Fibroblast of skin of abdomen (primary cell): ENCODE data around the gene NHSL2.
"Not testable (repeated sequence)": the region's sequence is repeated elsewhere in the genome, so short reads cannot be mapped to it uniquely, and the experiment has no call there.

ENCODE experiments used
- DNase-seq: peaks from one replicate; pipeline ENCODE4 v3.0.0-alpha.2; 2013

NHSL2 gene

GRCh38 chrX:72133851-72134546 lies 223.4 kb downstream of the NHSL2 start:
- no peak for DNase-seq

- no peak for DNase-seq
These were observed 227.3 kb downstream of the NHSL2 start for GRCh38 chrX:72137846-72138495.

DNA sequence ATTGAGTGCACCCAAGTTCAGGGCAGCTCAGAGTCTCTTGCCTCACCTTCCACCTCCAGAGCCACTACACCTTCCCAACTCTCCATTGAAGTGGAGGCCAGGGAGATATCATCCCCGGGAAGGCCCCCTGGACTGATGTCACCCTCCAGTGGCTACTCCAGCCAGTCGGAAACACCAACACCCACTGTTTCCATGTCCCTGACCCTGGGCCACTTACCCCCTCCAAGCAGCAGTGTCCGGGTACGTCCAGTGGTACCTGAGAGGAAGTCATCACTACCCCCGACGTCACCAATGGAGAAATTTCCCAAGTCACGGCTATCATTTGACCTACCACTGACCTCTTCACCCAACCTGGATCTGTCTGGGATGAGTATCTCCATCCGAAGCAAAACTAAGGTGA lies 228.9 kb downstream of the NHSL2 start:
- DNase-seq, result no peak

GRCh38 chrX:72141372-72142004 lies 230.8 kb downstream of the NHSL2 start:
- no peak for DNase-seq

GRCh38 chrX:72142094-72142793 lies 231.6 kb downstream of the NHSL2 start:
- DNase-seq, result peak; percentile 25

- no peak for DNase-seq
These were observed 232.4 kb downstream of the NHSL2 start for GRCh38 chrX:72142794-72143608.

DNA sequence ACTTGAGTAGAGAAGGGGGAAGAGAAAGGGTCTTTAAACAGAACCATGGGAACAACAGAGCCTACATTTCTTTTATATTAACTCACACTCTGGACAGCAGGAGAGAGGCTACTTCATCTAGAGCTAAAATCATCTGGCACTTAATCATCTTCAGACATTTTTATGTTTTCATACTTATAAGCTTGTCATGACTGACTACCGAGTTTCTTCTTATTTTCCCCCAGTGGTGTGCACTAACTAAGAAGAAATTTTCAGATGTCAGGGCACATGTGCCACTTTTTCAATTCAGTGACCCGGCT lies 232.9 kb downstream of the NHSL2 start:
- no peak for DNase-seq

DNA sequence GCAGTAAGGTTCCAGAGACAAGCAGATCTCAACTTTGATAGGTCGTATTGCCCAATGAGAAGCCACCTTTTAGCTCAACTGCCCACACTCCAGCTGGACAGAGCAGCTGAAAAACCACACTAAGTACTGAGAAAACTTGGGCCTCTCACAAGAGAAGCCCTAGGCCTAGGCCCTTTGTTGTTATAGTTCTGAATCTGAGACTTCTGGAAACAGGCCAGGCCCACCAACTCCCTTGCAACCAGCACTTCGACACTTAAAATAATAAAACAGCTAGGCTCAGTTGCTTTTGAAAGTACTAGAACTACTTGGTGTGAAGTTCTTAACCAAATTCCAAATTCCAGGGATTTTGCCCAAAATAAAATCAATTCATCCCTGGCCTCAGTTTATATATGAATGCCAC lies 234.5 kb downstream of the NHSL2 start:
- DNase-seq, result no peak

DNA sequence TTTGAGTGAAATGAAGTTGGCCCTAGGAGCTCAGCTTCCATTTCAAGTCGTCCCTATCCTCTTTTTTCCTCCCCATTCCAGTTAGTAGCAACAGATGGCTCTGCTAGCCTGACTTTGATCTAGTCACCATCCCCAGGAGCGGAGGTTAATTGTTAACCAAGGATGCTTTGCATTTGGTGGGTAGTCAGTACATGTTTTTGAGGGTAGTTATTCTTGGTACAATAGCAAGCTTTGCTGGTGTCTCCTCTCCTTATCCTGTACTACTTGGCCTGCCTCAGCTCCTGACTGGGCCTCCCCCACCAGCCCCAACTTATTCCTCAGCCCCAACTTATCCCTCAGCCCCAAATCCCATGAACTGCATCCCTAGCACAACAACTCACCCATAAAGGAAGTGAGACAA lies 235.9 kb downstream of the NHSL2 start:
- no peak for DNase-seq

DNA sequence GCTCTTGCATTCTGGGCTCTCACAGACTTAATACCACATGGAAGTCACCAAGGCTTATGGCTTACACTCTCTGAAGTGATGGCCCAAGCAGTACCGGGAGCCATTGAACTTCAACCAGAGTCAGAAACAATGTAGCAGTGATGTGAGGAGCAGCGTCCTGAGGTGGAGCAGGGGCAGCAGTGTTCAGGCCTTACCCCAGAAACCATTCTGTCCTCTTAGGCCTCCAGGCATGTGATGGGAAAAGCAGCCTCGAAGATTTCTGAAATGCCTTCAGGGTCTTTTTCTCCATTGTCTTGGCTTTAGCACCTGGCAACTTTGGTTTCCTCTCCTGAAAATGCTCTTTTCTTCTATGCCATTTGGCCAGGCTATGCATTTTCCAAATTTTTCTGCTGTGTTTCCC lies 248.1 kb downstream of the NHSL2 start:
- no peak for DNase-seq

DNA sequence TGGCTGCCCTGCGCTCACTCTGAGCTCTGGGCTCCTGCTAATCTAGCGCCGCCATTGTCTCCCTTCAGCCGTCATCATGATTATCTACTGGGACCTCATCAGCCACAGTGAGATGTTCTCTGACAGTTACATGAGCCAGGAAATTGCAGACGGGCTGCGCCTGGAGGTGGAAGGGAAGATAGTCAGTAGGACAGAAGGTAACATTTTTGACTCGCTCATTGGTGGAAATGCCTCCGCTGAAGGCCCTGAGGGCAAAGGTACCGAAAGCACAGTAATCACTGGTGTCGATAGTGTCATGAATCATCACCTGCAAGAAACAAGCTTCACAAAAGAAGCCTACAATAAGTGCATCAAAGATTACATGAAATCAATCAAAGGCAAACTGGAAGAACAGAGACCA lies 249.1 kb downstream of the NHSL2 start:
- DNase-seq, result no peak

DNA sequence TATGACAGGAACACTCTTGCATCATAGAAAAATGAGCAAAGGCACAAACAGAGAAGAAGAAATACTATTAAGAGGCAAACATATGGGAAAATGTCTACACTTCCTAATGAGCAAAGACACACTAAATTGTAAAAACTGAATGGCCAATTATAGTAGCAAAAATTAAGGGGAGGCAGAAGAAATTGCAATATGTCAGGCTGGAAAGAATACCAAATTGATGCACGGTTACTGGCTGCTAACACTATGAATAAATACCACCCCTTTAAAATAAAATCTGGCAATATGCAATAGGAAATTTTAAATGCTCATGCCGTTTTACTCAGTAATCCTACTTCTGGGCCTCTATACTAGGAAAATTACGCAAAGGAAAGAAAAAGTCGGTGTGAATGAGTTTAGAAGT lies 254.9 kb downstream of the NHSL2 start:
- no peak for DNase-seq

DNA sequence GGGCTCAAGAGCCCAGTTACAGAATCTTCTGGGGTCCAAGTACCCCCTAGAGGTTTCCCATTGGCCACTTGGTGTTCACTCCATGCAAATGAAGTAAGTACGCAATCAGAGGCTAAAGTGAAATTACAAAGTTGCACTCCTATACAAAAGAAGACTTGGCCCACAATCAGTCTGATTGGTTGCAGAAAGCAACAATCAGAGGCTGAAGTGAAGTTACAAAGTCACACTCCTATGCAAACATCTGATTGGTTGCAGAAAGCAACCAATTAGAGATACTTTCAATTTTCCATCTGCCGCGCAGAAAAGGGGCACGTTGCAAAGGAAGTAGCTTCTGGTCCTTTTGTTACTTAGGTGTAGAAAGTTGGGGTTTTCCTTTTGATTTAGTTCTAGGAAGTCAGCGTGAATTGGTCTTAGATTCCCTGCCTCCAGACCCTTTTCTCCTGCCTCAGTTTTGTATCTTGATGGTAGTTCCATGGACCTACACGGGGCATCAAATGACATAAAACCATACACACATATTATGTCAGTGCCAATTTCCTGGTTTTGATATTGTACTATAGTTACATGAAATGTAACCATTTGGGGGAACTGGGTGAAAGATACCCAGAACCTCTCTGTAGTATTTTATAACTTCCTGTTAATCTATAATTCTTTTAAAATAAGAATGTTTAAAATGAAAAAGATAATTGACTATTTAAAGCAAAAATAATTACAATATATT lies 258.5 kb downstream of the NHSL2 start:
- peak; percentile 2 for DNase-seq

GRCh38 chrX:72176289-72176688 lies 265.6 kb downstream of the NHSL2 start:
- DNase-seq, result not testable (repeated sequence)

- no peak for DNase-seq
These were observed 266.3 kb downstream of the NHSL2 start for GRCh38 chrX:72176981-72177380.

- no peak for DNase-seq
These were observed 269.9 kb downstream of the NHSL2 start for GRCh38 chrX:72180539-72180938.

- DNase-seq, result peak; percentile 98
These were observed 270.8 kb downstream of the NHSL2 start, which contains the start of gene PIN4 for GRCh38 chrX:72181178-72182125. Gene PIN4, plus strand, starts transcription at chrX:72181757. Its CDS starts 29 bp downstream, at chrX:72181786.

DNA sequence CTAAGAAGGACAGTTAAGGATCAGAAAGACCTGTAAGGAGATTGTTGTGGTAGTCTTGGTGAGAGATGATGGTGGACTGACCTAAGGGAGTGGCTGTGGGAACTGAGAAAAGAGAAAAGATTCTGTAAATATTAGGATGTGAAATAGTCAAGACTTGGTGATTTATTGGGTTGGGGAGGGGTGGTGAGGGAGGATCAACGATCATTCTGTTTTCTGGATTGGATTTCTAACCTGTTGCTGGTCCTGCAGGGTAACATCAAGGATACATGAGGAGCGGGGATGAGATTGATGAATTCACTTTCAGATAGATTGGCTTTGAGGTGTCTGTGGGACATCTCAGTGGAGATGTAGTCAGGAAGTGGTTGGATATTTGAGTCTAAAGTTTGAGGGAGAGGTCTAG lies 272.3 kb downstream of the NHSL2 start:
- DNase-seq, result no peak

DNA sequence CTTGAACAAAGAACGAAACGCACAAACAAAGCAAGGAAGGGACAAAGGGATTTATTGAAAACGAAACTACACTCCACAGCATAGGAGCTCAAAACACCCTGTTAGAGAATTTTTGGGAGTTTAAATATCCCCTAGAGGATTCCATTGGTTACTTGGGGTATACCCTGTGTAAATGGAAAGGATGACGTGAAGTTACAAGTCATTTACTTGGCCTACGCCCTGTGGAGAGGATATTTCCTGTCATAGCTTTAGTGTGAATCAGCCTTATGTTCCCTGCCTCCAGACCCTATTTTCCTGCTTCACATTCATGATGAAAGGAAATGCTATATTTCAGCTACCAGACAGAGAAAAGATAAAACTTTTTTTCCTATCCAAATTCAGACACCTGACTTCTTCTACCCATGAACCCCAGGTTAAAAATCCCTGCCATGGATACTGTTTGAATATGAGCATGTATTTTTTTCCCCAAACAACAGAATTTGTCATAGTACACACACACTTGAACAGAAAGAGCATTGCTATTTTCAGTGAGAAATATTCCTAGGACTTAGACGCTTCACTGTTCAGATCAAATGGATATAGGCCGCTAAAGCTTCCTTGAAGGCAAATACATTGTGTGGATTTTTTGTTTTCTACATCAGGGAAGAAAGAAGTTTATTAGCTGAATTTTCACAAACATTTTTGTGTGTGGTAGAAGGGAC lies 291.3 kb downstream of the NHSL2 start:
- DNase-seq, result peak; percentile 82
